Motor neuron (in vitro differentiated cells): ENCODE results near the gene SKIC8. TPM values are rescaled to one million over a fixed set of nuclear protein-coding genes. Genes with fewer than 3 reads are reported as not detected.
"Not testable (repeated sequence)": the region's sequence is repeated elsewhere in the genome, so short reads cannot be mapped to it uniquely, and the experiment has no call there.

ENCODE experiments used
- ATAC-seq, 8 experiments: fragments of 200-7000 bp; cut with Tn5 transposase; replicated peaks in 6 of 8; 2 replicates each; pipeline ENCODE4 v1.8.0; 2021; ENCODE audit warnings: mild to moderate bottlenecking in 8 of 8, moderate library complexity in 8 of 8
- H3K27ac ChIP-seq, 2 donors: fragments of 250-450 bp; sonication (Bioruptor Pico); 2 replicates each; pipeline ENCODE4 v1.9.0; 2021; ENCODE audit warnings: antibody characterized with exemption in 2 of 2, mild to moderate bottlenecking in 2 of 2, moderate library complexity in 1 of 2
- H3K4me1 ChIP-seq, 2 donors: fragments of 250-450 bp; sonication (Bioruptor Pico); replicated peaks in 1 of 2; 2 replicates each; pipeline ENCODE4 v1.6.1; 2021; ENCODE audit warnings: antibody characterized with exemption in 2 of 2, mild to moderate bottlenecking in 2 of 2, moderate library complexity in 1 of 2
- H3K4me3 ChIP-seq, 5 donors: fragments of 250-450 bp; sonication (Bioruptor Pico); 2 replicates each; pipeline ENCODE4 v1.9.0; 2021; ENCODE audit warnings: antibody characterized with exemption in 5 of 5, mild to moderate bottlenecking in 5 of 5, moderate library complexity in 4 of 5
- WGBS, 10 experiments: fragments of 450-650 bp; shearing (Covaris generic); methylation state at CpG; one replicate each; pipeline ENCODE4 v1.0.0; 2022; 5-methylcytosine and 5-hydroxymethylcytosine counted together
- in situ Hi-C, 9 experiments: fragments of 400-800 bp; cut with MboI; loops; one replicate each; pipeline ENCODE4 v1.15.0; 2021; ENCODE audit warnings: low sequenced_read_pairs in 9 of 9, low pct_unique_long_range_greater_than_20kb in 2 of 9; ENCODE audit not compliant: unreplicated experiment in 9 of 9
- total RNA-seq, 8 experiments: library from RNA; unstranded; fragments of 300-600 nt; gene quantifications; 2 replicates each; pipeline versions ENCODE4 v1.2.3 to v1.2.4, GENCODE V29; 2022

Gene SKIC8
- total RNA-seq, 8 experiments from 2014 or later: 39.4 to 67.6 (median 54.7) TPM

GRCh38 chr15:78257681-78258080, 41.7 kb downstream of the SKIC8 start:
- 0 to 94% (median 72%) methylated on average over 1 to 2 of the region's 3 CpGs; no CpG with 5 or more reads in 5 of the 10 experiments for WGBS, 10 experiments
- ATAC-seq: no peak
- Histone ChIP-seq H3K4me1 (no peaks in the 10 kb centered on the region), H3K27ac (no peak overlapping the region), H3K4me3 (no peak overlapping the region)
- in situ Hi-C loops: no loop called here

GRCh38 chr15:78256044-78256437, 43.4 kb downstream of the SKIC8 start:
- WGBS, 10 experiments: 30 to 100% (median 64%) methylated on average over 1 to 3 of the region's 3 CpGs
- Histone ChIP-seq H3K27ac (no peak overlapping the region), H3K4me1 (no peaks in the 10 kb centered on the region), H3K4me3 (no peak overlapping the region)
- in situ Hi-C loops: no loop called here
- no peak for ATAC-seq

GRCh38 chr15:78255421-78256043, 43.9 kb downstream of the SKIC8 start:
- Histone ChIP-seq H3K4me1 (no peaks in the 10 kb centered on the region), H3K4me3 (no peak overlapping the region), H3K27ac (no peak overlapping the region)
- in situ Hi-C loops: no loop called here
- no peak for ATAC-seq
- WGBS, 10 experiments: 80 to 100% (median 80%) methylated on average over 1 of the region's 1 CpG; no CpG with 5 or more reads in 7 of the 10 experiments

- in situ Hi-C loops: no loop called here
- Histone ChIP-seq H3K4me3 (no peak overlapping the region), H3K4me1 (no peaks in the 10 kb centered on the region), H3K27ac (no peak overlapping the region)
- ATAC-seq: no peak
- 30 to 100% (median 67%) methylated on average over 1 to 5 of the region's 9 CpGs; no CpG with 5 or more reads in 5 of the 10 experiments for WGBS, 10 experiments
These were observed 48.3 kb downstream of the SKIC8 start for GRCh38 chr15:78251136-78251535.

- 30 to 93% (median 79%) methylated on average over 2 to 5 of the region's 5 CpGs; no CpG with 5 or more reads in 3 of the 10 experiments for WGBS, 10 experiments
- H3K27ac ChIP-seq: no peak overlapping the region
- no peak overlapping the region for H3K4me3 ChIP-seq
- in situ Hi-C loops: loop anchor here (10.0 to 25.0 kb wide), 3 partner anchors 114 to 287 kb away; partner anchors contain the start of gene CIB2 (in 1 of the 9)
- H3K4me1 ChIP-seq: peaks cover 3 to 6% of the 10 kb centered on the region in 2 donors
- no peak for ATAC-seq
These were observed 50.3 kb downstream of the SKIC8 start for GRCh38 chr15:78249131-78249530.

GRCh38 chr15:78247911-78248310, 51.5 kb downstream of the SKIC8 start:
- H3K27ac ChIP-seq: no peak overlapping the region
- H3K4me1 ChIP-seq: peaks cover 5 to 11% of the 10 kb centered on the region in 2 donors
- in situ Hi-C loops: loop anchor here (10.0 to 25.0 kb wide), 3 partner anchors 113 to 286 kb away; partner anchors contain the start of gene CIB2 (in 1 of the 9)
- ATAC-seq: no peak
- 100% methylated on average over 1 of the region's 1 CpG; no CpG with 5 or more reads in 9 of the 10 experiments for WGBS, 10 experiments
- H3K4me3 ChIP-seq: no peak overlapping the region

GRCh38 chr15:78245976-78246620, 53.3 kb downstream of the SKIC8 start:
- H3K4me1 ChIP-seq: peaks cover 7 to 12% of the 10 kb centered on the region in 2 donors
- ATAC-seq, H3K4me3 ChIP-seq: not testable (repeated sequence)
- in situ Hi-C loops: loop anchor here (10.0 to 25.0 kb wide), 3 partner anchors 111 to 284 kb away; partner anchors contain the start of gene CIB2 (in 1 of the 9)
- 80 to 94% methylated on average over 1 to 9 of the region's 39 CpGs; no CpG with 5 or more reads in 8 of the 10 experiments for WGBS, 10 experiments
- H3K27ac ChIP-seq: peak overlapping the region; percentile 44 to 52

GRCh38 chr15:78245392-78245791, 54.0 kb downstream of the SKIC8 start:
- not testable (repeated sequence) for ATAC-seq, H3K27ac ChIP-seq
- Histone ChIP-seq H3K4me1 (peaks cover 7 to 12% of the 10 kb centered on the region in 2 donors), H3K4me3 (peak overlapping the region in 1 of 5 donors; percentile 19)
- in situ Hi-C loops: loop anchor here (10.0 to 25.0 kb wide), 3 partner anchors 111 to 283 kb away; partner anchors contain the start of gene CIB2 (in 1 of the 9)
- 60 to 96% (median 76%) methylated on average over 2 to 10 of the region's 14 CpGs; no CpG with 5 or more reads in 7 of the 10 experiments for WGBS, 10 experiments

GRCh38 chr15:78244893-78245292, 54.5 kb downstream of the SKIC8 start:
- WGBS, 10 experiments: 0 to 100% (median 36%) methylated on average over 1 to 5 of the region's 7 CpGs; no CpG with 5 or more reads in 7 of the 10 experiments
- ATAC-seq: peak in 3 of 8 experiments; percentile 5 to 58 (median 36)
- H3K4me3 ChIP-seq: peak overlapping the region in 2 of 5 donors; percentile 6 to 19
- no peak overlapping the region for H3K27ac ChIP-seq
- peaks cover 7 to 12% of the 10 kb centered on the region in 2 donors for H3K4me1 ChIP-seq
- in situ Hi-C loops: loop anchor here (10.0 to 25.0 kb wide), 3 partner anchors 110 to 283 kb away; partner anchors contain the start of gene CIB2 (in 1 of the 9)

- WGBS, 10 experiments: 63 to 95% (median 82%) methylated on average over 2 to 4 of the region's 6 CpGs; no CpG with 5 or more reads in 4 of the 10 experiments
- in situ Hi-C loops: loop anchor here (10.0 to 25.0 kb wide), 3 partner anchors 109 to 282 kb away; partner anchors contain the start of gene CIB2 (in 1 of the 9)
- Histone ChIP-seq H3K27ac (no peak overlapping the region), H3K4me1 (peaks cover 7 to 12% of the 10 kb centered on the region in 2 donors), H3K4me3 (no peak overlapping the region)
- ATAC-seq: peak in 1 of 8 experiments; percentile 23
These were observed 55.3 kb downstream of the SKIC8 start for GRCh38 chr15:78244101-78244500.

GRCh38 chr15:78243491-78243941, 55.9 kb downstream of the SKIC8 start:
- peaks cover 7 to 12% of the 10 kb centered on the region in 2 donors for H3K4me1 ChIP-seq
- 0 to 83% (median 40%) methylated on average over 1 to 4 of the region's 6 CpGs; no CpG with 5 or more reads in 3 of the 10 experiments for WGBS, 10 experiments
- peak overlapping the region in 2 of 5 donors; percentile 2 to 6 for H3K4me3 ChIP-seq
- H3K27ac ChIP-seq: peak overlapping the region; percentile 60 to 77
- ATAC-seq: peak in 5 of 8 experiments; percentile 16 to 67 (median 61)
- in situ Hi-C loops: loop anchor here (10.0 to 25.0 kb wide), 3 partner anchors 109 to 281 kb away; partner anchors contain the start of gene CIB2 (in 1 of the 9)

GRCh38 chr15:78243058-78243457, 56.4 kb downstream of the SKIC8 start:
- peak in 5 of 8 experiments; percentile 7 to 67 (median 59) for ATAC-seq
- in situ Hi-C loops: loop anchor here (10.0 to 25.0 kb wide), 3 partner anchors 108 to 281 kb away; partner anchors contain the start of gene CIB2 (in 1 of the 9)
- H3K4me1 ChIP-seq: peaks cover 7 to 12% of the 10 kb centered on the region in 2 donors
- peak overlapping the region in 1 of 5 donors; percentile 2 for H3K4me3 ChIP-seq
- WGBS, 10 experiments: 40 to 95% (median 77%) methylated on average over 1 to 6 of the region's 6 CpGs; no CpG with 5 or more reads in 2 of the 10 experiments
- peak overlapping the region; percentile 60 to 77 for H3K27ac ChIP-seq
